Transverse colon (tissue), 4 donors: ENCODE data around the gene CEACAM18. TPM values are rescaled to one million over a fixed set of nuclear protein-coding genes. Genes with fewer than 3 reads are reported as not detected.

Source experiments
- DNase-seq: peaks from one replicate; pipeline ENCODE4 v3.0.0-alpha.2; 2019
- H3K27ac ChIP-seq, 4 donors: fragments of 200-600 bp; sonication (generic); 2 replicates each; pipeline ENCODE4 v1.5.1; 2016 to 2018; ENCODE audit warnings: inconsistent platforms in 4 of 4
- H3K27me3 ChIP-seq: fragments of 200-600 bp; sonication (generic); 2 replicates; pipeline ENCODE4 v1.5.1; 2017; ENCODE audit warnings: inconsistent platforms
- H3K36me3 ChIP-seq, 4 donors: fragments of 200-600 bp; sonication (generic); 2 replicates each; pipeline ENCODE4 v1.5.1; 2017 to 2019; ENCODE audit warnings: inconsistent platforms in 4 of 4
- H3K4me1 ChIP-seq, 4 donors: fragments of 200-600 bp; sonication (generic); 2 replicates each; pipeline ENCODE4 v1.5.1; 2017 to 2020; ENCODE audit warnings: inconsistent platforms in 4 of 4
- H3K4me3 ChIP-seq, 4 donors: fragments of 200-600 bp; sonication (generic); 1 replicate in 1 of 4; 2 replicates in 3 of 4; pipeline versions ENCODE4 v1.5.1 to v1.6.1; 2017 to 2019; ENCODE audit warnings: inconsistent platforms in 4 of 4
- H3K9me3 ChIP-seq, 2 donors: fragments of 200-600 bp; sonication (generic); 2 replicates each; pipeline ENCODE4 v1.5.1; 2017 to 2019; ENCODE audit warnings: inconsistent platforms in 2 of 2
- EP300 ChIP-seq: sonication (generic); formaldehyde crosslinking; IDR thresholded peaks from one replicate; pipeline ENCODE4 v1.6.1; 2017; ENCODE audit warnings: antibody characterized with exemption, low read depth
- POLR2A ChIP-seq: fragments of 450-650 bp; IDR thresholded peaks from one replicate; pipeline ENCODE4 v1.6.1; 2016; ENCODE audit warnings: antibody characterized with exemption, mild to moderate bottlenecking, moderate library complexity
- POLR2AphosphoS5 ChIP-seq, 3 donors: sonication (generic); formaldehyde crosslinking; IDR thresholded peaks; one replicate each; pipeline ENCODE4 v1.6.1; 2016; ENCODE audit warnings: antibody characterized with exemption in 3 of 3
- WGBS, 2 donors: methylation state at CpG; one replicate each; pipeline ENCODE4 v1.1.5; 2018; ENCODE audit warnings: low coverage in 1 of 2; 5-methylcytosine and 5-hydroxymethylcytosine counted together
- in situ Hi-C, 4 donors: fragments of 200-750 bp; cut with MboI; loops; one replicate each; pipeline versions ENCODE4 v1.15.0 to v1.15.1; 2017; ENCODE audit warnings: low sequenced_read_pairs in 3 of 4, low pct_ligation_motif_present in 1 of 4, low pct_unique_long_range_greater_than_20kb in 1 of 4
- intact Hi-C: fragments of 100-400 bp; cut with DNase I; formaldehyde crosslinking; loops from one replicate; pipeline ENCODE4 v1.15.1; 2023; ENCODE audit warnings: low total_unique reads
- total RNA-seq, 4 donors: library from RNA; depleted of rRNA; stranded (reverse); fragments of >200 nt; gene quantifications; one replicate each; pipeline ENCODE4 v1.1.0, GENCODE V29; 2016
- TF ChIP-seq, protein P1 (sequence below), 5 experiments: fragments of 200-600 bp in 3 of 5; fragments of 450-650 bp in 2 of 5; sonication (generic) in 3 of 5; IDR thresholded peaks; 1 replicate in 2 of 5; 2 replicates in 3 of 5; pipeline ENCODE4 v1.5.1; 2016 to 2017; ENCODE audit warnings: antibody characterized with exemption in 5 of 5, inconsistent platforms in 3 of 5, mild to moderate bottlenecking in 2 of 5, moderate library complexity in 1 of 5

Gene CEACAM18
- total RNA-seq, 4 donors from 2014 or later: not detected

DNA sequence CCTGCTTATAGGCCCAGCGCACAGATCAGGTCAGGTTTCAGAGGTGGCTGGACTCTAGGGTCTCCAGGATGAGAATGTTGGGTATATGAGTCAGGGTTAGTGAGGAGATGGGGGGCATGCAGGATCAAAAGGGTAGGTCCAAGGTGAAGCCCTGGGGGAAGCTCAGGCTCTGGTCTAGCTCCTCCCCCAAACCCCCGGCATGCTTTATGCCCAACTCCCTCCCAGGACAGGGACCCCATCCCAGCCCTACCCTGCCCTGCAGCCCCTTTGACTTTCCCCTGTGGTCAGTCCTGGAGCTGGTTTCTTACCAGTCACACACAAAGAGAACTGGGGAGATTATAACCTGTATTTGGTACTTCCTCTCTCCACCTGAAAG, 9.8 kb upstream of the CEACAM18 start:
- in situ Hi-C loops: loop anchor here in 2 of 4 donors (25.0 kb wide), 2 partner anchors 194 to 319 kb away; partner anchors contain the start of gene FPR3 (in 1 of the 2)
- no peak overlapping the region for H3K4me3 ChIP-seq
- DNase-seq: no peak
- H3K4me1 ChIP-seq: no peaks in the 10 kb centered on the region
- H3K27me3 ChIP-seq: peaks cover 14% of the 10 kb centered on the region
- H3K27ac ChIP-seq: no peak overlapping the region
- intact Hi-C loops: no loop called here
- TF ChIP-seq EP300: no peak
- no peak for TF ChIP-seq POLR2AphosphoS5 (IDR thresholded peaks at IDR 0.05)
- TF ChIP-seq, protein P1, sequence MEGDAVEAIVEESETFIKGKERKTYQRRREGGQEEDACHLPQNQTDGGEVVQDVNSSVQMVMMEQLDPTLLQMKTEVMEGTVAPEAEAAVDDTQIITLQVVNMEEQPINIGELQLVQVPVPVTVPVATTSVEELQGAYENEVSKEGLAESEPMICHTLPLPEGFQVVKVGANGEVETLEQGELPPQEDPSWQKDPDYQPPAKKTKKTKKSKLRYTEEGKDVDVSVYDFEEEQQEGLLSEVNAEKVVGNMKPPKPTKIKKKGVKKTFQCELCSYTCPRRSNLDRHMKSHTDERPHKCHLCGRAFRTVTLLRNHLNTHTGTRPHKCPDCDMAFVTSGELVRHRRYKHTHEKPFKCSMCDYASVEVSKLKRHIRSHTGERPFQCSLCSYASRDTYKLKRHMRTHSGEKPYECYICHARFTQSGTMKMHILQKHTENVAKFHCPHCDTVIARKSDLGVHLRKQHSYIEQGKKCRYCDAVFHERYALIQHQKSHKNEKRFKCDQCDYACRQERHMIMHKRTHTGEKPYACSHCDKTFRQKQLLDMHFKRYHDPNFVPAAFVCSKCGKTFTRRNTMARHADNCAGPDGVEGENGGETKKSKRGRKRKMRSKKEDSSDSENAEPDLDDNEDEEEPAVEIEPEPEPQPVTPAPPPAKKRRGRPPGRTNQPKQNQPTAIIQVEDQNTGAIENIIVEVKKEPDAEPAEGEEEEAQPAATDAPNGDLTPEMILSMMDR (IDR thresholded peaks at IDR 0.05): no peak
- no peak for TF ChIP-seq POLR2A
- no peaks in the 10 kb centered on the region for H3K36me3 ChIP-seq
- no peaks in the 10 kb centered on the region for H3K9me3 ChIP-seq
- WGBS, 2 donors: 67% methylated on average over 2 of the region's 2 CpGs; no CpG with 5 or more reads in 1 of the 2 donors

DNA sequence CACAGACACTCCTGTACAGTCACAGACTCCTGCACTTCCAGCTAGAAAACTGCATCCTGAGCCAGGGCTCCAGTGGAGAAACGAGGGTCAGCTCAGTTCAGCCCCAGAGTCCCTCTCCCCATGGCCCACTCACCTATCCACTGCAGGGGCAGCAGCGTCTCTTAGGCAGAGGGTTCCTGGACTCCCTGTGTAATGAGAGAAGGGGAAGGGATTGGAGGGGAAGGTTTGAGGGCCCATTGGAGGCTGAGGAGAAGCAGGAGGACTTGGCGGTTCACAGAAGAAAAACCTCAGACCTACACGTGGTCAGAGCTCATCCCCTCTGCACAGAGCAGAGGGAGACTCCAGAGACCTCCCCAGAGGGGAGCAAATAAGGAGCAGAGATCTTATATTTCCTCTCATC, 9.2 kb upstream of the CEACAM18 start:
- TF ChIP-seq EP300 (no peak), POLR2AphosphoS5 (IDR thresholded peaks at IDR 0.05) (no peak), POLR2A (no peak)
- TF ChIP-seq, protein P1 (IDR thresholded peaks at IDR 0.05): no peak
- H3K4me1 ChIP-seq: no peaks in the 10 kb centered on the region
- intact Hi-C loops (no loop called here), in situ Hi-C loops (loop anchor here in 2 of 4 donors (25.0 kb wide), 2 partner anchors 193 to 318 kb away; partner anchors contain the start of gene FPR3 (in 1 of the 2))
- H3K36me3 ChIP-seq: no peaks in the 10 kb centered on the region
- no peak overlapping the region for H3K27ac ChIP-seq
- DNase-seq: no peak
- no peaks in the 10 kb centered on the region for H3K9me3 ChIP-seq
- WGBS, 2 donors: 33 to 44% methylated on average over 4 of the region's 4 CpGs
- H3K27me3 ChIP-seq: peaks cover 14% of the 10 kb centered on the region
- H3K4me3 ChIP-seq: no peak overlapping the region

DNA sequence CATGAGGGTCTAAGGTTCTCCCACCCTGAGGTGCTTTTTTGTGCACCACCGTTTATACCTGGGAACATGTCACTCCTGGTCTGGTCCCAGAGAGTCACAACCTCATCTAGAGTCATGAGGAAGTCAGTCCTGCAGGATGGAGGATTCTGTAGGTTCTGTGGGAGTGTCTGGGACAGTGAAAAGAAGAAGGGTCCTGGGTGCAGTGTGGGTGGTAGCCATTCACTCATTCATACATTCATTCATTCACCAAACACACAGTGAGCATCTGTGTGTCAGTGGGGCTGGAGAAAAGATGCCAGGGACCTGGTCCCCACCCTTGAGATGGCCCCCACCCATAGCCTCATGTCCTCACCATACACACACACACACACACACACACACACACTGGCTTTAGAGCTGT, 8.7 kb upstream of the CEACAM18 start:
- DNase-seq: no peak
- no peaks in the 10 kb centered on the region for H3K9me3 ChIP-seq
- H3K27me3 ChIP-seq: peaks cover 14% of the 10 kb centered on the region
- 100% methylated on average over 1 of the region's 1 CpG; no CpG with 5 or more reads in 1 of the 2 donors for WGBS, 2 donors
- in situ Hi-C loops (loop anchor here (5.0 to 25.0 kb wide), 4 partner anchors 185 to 318 kb away; partner anchors contain the start of gene FPR3 (in 1 of the 4)), intact Hi-C loops (loop anchor here (10.0 kb wide), 2 partner anchors 185 to 305 kb away; no protein-coding TSS in a partner anchor)
- H3K36me3 ChIP-seq: no peaks in the 10 kb centered on the region
- TF ChIP-seq POLR2AphosphoS5 (IDR thresholded peaks at IDR 0.05): no peak
- TF ChIP-seq EP300: no peak
- no peak for TF ChIP-seq POLR2A
- TF ChIP-seq, protein P1 (IDR thresholded peaks at IDR 0.05): no peak
- H3K27ac ChIP-seq: no peak overlapping the region
- no peaks in the 10 kb centered on the region for H3K4me1 ChIP-seq
- no peak overlapping the region for H3K4me3 ChIP-seq

DNA sequence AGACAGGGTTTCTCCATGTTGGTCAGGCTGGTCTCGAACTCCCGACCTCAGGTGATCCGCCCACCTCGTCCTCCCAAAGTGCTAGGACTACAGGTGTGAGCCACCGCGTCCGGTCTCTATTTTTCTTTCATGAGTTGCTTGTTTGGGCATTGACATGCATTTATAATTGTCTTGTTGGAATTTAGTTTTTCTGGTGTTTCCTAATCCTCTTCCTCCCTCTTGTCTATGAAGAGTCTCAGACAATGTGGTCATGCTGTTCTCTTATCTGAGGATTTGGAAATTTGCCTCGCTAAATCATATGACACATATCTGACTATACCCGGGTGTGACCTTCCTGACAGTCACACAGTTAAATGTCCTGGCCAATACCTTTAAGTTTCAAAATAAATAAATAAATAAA, 7.4 kb upstream of the CEACAM18 start:
- Histone ChIP-seq H3K4me1 (no peaks in the 10 kb centered on the region), H3K27ac (no peak overlapping the region), H3K9me3 (no peaks in the 10 kb centered on the region), H3K4me3 (no peak overlapping the region), H3K27me3 (peaks cover 6% of the 10 kb centered on the region), H3K36me3 (no peaks in the 10 kb centered on the region)
- WGBS, 2 donors: 65 to 86% methylated on average over 2 to 9 of the region's 9 CpGs
- intact Hi-C loops: loop anchor here (10.0 kb wide), 2 partner anchors 184 to 304 kb away; no protein-coding TSS in a partner anchor
- in situ Hi-C loops: loop anchor here (5.0 to 25.0 kb wide), 4 partner anchors 184 to 316 kb away; partner anchors contain the start of gene FPR3 (in 1 of the 4)
- TF ChIP-seq, protein P1 (IDR thresholded peaks at IDR 0.05): no peak
- TF ChIP-seq EP300 (no peak), POLR2A (no peak), POLR2AphosphoS5 (IDR thresholded peaks at IDR 0.05) (no peak)
- no peak for DNase-seq
